Measurements from ENCODE around the gene RUNX2.

The RUNX2 gene

GRCh38 chr6:45415788-45416518 lies 87.8 kb downstream of the RUNX2 start:
- no peak for DNase-seq (ENCODE audit: low read depth)

DNA sequence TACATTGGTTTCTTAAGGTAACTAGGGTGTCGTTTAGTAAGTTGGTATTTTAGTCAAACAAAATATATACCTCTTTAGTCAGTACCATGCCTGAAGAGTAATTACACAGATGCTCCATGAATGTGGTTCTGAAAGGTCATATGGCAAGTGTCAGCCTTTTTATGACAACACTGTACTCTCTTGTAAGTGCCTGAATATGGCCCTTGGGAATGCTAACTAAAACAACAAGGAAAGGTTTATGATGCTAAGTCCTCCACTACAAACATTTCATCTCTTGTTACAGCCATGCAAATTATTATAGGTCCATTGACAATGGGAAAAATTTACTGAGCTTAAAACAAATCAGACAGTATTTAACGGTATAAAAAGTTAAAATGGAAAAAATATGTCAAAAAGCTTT lies 88.6 kb downstream of the RUNX2 start:
- no peak for DNase-seq (ENCODE audit: low read depth)

GRCh38 chr6:45417436-45417835 lies 89.3 kb downstream of the RUNX2 start:
- no peak for DNase-seq (ENCODE audit: low read depth)

DNA sequence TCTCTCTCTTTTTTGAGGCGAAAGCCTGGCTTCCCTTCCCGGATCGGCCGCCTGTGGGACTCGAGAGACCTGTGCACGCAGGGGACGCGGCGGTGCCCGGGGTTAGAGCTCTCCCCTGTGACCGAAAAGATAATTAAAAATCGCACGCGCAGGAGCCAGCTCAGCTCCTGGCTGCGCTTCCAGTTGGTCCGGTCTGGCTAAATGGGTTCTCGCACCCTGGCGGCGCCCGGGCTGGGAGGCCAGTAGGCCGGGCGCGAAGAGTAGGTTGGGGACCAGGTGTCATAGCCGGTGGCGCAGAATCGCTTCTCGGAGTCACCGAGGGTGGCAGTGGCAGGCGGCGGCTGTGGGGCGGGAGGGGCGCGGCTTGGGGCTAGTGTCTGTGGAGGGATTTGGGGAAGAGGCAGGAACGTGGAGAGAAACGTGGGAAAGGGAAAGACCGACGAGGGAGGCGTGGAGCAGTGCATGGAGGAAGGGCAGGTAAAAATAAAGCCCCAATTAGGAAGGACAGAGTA lies 91.5 kb downstream of the RUNX2 start:
- DNase-seq (ENCODE audit: low read depth), result peak; percentile 42

- DNase-seq (ENCODE audit: low read depth), result no peak
Observed at GRCh38 chr6:45420083-45420908, 92.2 kb downstream of the RUNX2 start.

- DNase-seq (ENCODE audit: low read depth), result no peak
Observed at GRCh38 chr6:45420909-45421708, 93.0 kb downstream of the RUNX2 start.

DNA sequence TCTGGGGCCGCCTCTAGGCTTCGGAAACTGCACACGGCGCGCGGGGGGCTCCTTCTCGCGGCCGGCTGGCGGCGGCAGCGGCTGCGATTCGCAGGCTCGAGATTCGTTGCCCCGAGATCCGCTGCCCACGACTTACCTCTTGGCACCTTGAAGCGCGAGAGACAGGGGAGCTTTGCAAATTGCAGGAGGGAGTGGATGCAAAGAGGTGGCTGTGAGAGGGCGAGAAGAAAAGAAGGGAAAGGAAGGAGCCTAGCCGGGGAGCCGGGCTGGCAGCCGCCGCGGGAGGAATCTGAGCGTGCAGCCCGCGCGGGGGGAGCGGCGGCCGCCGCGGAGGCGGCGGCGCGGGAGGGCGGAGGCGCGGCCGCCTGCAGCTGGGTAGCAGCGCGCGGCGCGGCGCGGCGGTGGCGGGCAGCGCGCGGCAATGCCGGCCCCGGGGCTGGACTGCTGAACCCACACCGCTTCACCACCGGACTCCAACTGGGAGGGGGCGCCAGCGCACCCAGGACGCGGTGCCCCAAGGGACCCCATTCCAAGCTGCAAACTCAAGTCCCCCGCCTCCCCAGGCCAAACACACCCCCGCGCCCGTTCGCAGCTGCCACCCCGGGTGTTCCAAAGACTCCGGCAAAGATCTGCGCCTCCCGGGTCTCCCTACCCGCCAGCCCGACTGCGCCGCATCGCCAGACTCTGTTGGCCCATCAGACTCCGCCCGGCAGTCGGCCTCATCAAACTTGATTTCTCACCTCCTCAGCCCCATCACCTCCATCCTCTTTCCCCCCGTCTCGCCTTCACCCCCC lies 93.8 kb downstream of the RUNX2 start:
- DNase-seq (ENCODE audit: low read depth), result peak; percentile 32

DNA sequence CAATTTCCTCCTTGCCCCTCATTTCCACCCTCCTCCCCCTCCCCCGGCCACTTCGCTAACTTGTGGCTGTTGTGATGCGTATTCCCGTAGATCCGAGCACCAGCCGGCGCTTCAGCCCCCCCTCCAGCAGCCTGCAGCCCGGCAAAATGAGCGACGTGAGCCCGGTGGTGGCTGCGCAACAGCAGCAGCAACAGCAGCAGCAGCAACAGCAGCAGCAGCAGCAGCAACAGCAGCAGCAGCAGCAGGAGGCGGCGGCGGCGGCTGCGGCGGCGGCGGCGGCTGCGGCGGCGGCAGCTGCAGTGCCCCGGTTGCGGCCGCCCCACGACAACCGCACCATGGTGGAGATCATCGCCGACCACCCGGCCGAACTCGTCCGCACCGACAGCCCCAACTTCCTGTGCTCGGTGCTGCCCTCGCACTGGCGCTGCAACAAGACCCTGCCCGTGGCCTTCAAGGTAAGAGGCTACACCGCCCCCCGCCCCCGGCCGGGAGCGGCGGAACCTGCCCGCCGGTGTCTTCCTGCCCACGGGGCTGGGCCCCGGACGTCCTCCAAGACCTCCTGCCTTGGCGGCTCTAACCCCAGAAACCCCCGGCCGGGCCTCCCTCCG lies 94.5 kb downstream of the RUNX2 start:
- DNase-seq (ENCODE audit: low read depth), result peak; percentile 39

DNA sequence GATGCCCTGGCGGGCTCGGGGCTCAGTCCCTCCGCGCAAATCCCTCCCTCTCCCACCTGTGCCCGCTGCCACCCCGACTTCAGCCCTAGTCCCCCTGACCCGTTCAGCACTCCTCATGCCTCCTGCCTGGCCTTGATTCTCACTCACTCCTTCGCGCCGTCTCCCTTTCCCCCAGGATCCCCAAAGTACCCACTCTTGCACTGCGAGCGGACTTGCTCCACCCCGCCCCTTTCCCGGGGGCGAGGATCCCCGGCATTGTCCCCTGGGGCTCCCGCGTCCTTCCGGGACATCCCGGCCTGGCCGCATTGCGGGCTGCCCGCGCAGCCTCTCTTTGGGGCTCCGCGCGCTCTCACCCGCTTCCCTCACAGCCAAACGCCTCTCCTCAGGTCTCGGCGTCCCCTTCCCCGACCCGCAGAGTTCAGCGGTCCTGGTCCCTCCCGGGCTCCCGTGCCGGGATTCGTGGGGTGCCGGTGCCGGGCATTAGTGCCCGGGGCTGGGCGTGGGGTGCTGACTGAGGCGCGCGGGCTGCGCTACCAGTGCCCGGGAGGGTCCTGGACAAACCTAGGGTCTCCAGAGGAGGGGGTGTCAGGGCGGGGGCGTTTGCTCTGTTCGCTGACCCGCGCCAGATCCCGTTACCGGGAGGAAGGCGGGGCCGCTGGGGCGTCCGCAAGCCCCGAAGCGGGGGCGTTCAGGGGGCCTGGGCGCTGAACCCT lies 95.1 kb downstream of the RUNX2 start:
- DNase-seq (ENCODE audit: low read depth), result no peak

DNA sequence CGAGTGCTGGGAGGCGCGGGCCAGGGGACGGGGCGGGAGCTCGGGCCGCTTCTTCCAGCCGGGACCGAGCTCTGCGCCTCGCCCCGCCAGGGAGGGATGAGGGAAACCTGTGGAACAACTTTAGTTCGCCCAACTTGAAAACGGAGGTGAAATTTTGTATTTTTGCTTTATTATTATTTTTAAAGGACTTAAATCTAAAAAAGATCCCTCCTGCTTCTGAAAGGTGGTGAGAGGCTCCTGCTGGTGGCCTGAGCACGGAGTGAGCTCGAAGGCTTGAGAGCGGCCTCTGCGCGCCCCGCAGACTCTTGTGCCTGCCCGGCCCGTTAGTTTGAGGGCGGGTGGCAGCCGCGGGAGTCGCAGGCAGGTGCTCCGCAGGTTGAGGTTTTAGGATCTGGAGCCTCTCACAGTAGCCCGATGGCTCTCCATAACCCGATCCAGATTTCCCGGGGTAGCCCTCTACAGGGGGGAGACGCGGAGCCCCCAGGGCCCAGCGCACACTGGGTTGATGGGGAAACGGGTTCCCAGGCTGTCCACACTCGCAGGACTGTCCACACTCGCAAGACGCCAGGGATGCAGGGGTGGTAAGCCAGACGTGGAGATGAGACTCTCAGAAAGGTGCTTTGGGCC lies 95.8 kb downstream of the RUNX2 start:
- DNase-seq (ENCODE audit: low read depth), result no peak

DNA sequence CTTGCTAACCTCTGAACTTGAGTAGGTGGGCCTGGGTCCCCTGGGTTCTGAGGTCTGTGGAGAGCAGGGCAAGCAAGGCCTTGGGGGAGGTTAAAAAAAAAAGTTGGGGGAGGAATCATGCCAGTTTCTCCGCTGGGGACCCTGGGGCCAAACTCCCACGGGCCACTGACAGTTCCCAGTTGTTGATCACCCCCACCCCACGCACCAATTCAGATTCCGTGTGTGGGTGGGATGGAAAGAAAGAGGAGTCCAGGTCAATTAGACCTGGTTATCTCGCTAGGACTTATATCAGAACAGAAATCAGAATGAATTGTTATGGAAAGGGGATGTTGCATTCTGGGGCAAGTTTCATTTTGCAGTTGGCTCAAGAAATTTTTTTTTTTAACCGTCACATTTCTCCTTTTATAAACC lies 96.3 kb downstream of the RUNX2 start:
- DNase-seq (ENCODE audit: low read depth), result no peak

DNA sequence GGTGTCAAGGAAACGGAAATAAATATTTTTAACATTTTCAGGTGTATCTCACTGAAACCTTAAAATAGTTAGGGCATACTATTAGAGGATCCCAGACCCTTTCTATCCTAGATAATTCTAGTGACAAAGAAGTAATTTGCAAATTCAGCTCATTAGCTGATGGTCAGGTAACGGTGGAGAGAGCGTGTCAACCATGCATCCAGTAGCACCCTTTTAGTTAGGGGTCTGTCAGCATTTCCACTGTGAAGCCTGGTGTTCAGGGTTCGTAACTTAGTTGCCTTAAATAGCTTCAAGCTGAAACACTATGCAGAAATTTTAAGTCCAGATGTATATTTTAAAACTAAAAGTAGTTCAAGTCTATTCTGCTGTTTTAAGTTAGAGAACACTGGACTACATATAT lies 98.1 kb downstream of the RUNX2 start:
- no peak for DNase-seq (ENCODE audit: low read depth)

DNA sequence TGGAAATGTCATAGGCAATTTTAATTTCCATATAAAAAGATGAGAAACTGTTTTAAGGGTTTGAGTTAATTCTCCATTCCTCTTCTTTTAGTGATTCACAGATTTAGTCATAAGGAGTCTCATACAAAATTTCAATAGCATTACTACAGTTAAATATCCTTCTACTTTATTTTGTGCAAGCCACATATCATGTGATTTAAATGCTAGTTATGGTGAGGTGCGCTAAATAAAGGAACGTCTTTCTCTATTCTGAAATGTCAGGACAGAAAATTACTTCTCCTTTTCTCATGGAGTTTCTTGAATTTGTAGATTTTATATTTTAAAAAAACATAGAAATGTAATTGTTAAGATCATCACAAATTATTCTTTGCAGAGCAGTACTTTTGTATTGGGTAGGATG lies 99.6 kb downstream of the RUNX2 start:
- DNase-seq (ENCODE audit: low read depth), result no peak

DNA sequence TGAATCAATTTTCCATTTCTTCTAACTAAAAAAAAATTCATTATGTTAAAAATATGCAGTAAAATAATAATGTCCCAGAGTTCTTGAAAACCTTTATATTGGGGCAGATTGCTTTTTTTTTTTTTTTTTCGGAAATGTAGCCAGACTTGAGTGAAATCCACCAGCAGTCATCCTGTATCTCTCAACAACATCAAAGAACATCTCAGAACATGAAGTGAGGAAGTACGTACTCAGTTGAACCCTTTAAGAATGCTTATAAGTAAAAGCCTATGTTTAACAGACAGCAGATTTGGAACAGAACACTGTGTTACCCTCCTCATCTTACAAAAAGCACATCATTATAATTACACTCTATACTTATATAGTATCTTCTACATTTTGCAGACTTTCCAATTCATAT lies 100.6 kb downstream of the RUNX2 start:
- no peak for DNase-seq (ENCODE audit: low read depth)

GRCh38 chr6:45430590-45431202 lies 102.6 kb downstream of the RUNX2 start:
- no peak for DNase-seq (ENCODE audit: low read depth)

GRCh38 chr6:45431317-45432065 lies 103.4 kb downstream of the RUNX2 start:
- no peak for DNase-seq (ENCODE audit: low read depth)

DNA sequence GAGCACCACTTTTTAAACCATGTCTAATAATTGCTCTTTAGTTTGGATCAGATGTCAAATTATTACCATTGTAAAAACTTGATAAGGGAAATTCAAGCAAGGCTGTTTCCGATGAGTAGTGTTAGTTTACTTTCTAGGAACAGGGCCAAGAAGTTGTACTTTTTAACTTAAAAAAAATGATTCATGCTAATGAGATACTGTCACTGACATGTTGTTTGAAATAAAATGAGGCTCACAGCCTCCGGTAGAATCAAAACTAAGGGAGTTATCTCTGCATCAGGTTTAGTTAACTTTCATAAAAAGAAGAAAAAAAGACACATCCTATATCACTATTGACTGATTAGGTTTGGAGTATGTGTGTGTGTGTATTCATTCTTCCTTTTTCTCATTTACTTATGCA lies 104.8 kb downstream of the RUNX2 start:
- DNase-seq (ENCODE audit: low read depth), result no peak

- DNase-seq (ENCODE audit: low read depth), result no peak
Observed at GRCh38 chr6:45433533-45434380, 105.6 kb downstream of the RUNX2 start.

Measured in activated T-cell treated with anti-CD3 and anti-CD28 coated beads for 1 hour (primary cell).